Measurements from ENCODE around the gene CACNA1E. TPM values are rescaled to one million over a fixed set of nuclear protein-coding genes. Genes with fewer than 3 reads are reported as not detected.

The CACNA1E gene
- not detected for total RNA-seq

DNA sequence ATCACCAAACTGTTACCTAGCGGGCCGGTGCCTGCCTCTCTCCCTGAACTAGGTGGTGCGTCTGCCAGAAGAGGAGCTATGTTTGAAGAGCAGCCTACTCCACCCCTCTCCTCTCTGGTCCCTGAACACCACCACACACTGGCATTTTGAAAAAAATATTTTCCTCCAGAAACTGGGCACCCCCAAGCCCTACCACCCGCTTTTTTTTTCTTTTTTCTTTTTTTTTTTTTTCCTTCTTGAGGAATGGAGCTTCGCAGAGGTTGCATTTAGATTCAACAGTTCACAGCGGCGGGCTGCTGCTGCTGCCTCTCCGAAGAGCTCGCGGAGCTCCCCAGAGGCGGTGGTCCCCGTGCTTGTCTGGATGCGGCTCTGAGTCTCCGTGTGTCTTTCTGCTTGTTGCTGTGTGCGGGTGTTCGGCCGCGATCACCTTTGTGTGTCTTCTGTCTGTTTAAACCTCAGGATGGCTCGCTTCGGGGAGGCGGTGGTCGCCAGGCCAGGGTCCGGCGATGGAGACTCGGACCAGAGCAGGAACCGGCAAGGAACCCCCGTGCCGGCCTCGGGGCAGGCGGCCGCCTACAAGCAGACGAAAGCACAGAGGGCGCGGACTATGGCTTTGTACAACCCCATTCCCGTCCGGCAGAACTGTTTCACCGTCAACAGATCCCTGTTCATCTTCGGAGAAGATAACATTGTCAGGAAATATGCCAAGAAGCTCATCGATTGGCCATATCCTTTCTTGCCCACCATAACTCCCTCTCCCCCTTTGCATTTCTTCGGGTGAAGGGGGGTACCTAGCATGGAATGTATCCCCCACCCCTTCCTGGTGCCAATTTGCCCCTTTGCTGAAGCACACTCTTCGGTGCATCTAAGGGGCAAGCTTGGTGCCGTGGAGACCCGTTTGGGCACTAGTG, at the start of gene CACNA1E:
TSS of gene CACNA1E (plus strand) at position 233 of the 911 bp plus-strand sequence. CDS start at position 461, 228 bp downstream.
- CTCF ChIA-PET, result interaction anchor here (0.5 to 1.5 kb wide), 5 partner anchors 54 to 1166 kb away, joined by 3 to 5 read pairs (median 3); no protein-coding TSS in a partner anchor
- POLR2A ChIA-PET, result interaction anchor here (0.6 kb wide), 1 partner anchor 22 kb away, joined by 7 read pairs; no protein-coding TSS in a partner anchor

DNA sequence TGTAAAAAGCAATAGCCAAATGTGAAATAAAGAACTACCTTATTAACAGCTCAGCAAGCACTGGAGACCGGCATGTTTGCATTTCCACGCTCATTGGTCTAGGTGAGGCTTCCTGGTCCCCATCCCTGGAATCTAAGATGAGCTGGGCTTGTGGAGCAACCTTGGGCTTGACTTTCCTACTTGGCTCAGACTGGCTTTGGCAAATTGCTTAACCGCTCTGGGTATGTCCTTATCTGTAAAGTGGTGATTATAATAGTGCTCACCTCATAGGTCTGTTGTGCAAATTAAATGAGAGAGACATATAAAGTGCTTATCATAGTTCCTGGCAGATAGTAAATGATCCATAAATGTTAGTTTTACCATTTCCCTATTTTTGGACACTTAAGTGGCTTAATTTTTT, 49.4 kb upstream of the CACNA1E start:
- ChIA-PET CTCF (interaction anchor here (1.2 kb wide), 1 partner anchor 9 kb away, joined by 3 read pairs; no protein-coding TSS in a partner anchor), POLR2A (no interaction called here)

DNA sequence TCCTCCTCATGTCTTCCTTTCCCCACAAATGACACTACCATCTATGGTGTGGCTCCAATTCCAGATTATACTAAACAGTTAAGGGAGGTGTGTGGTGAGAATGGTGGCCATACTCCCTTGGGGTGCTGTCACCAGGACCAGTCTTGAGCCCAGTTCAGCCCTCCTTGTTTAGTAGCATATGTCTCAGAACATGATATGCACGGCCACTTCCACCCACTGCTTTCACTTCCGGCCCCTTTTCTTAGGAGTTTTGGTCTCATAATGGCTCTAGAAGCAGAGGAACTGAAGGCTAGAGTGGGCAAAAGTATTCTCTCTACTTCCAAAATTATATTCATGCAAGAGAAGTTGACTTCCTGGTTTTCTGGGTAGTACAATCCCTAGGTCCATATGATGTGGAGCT, 45.3 kb upstream of the CACNA1E start:
- POLR2A ChIA-PET, result no interaction called here
- CTCF ChIA-PET, result no interaction called here

DNA sequence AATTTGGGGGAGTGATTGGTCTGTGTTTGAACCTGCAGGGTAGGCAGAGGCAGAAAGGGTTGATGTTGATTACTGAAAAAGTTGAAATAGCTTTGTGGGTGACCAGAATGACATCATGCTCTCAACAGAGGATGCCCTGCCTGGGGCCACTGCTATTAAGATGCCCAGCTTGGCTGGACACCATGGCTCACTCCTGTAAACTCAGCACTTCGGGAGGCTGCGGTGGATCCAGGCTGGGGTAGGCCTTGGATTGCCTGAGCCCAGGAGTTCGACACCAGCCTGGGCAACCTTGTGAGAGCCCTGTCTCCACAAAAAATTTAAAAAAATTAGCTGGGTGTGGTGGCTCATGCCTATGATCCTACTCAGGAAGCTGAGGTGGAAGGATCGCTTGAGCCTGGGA, 42.8 kb upstream of the CACNA1E start:
- CTCF ChIA-PET, result no interaction called here
- POLR2A ChIA-PET, result no interaction called here

DNA sequence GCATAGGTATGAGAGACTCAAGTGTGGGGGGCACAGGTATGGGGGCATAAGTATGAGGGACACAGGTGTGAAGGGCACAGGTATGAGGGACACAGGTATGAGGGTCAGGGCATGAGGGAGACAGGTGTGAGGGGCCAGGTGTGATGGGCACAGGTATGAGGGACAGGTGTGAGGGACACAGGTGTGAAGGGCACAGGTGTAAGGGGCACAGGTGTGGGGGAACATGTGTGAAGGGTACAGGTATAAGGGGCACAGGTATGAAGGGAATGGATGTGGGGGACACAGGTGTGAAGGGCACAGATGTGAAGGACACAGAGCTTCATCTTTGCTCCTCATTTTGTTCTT, 41.2 kb upstream of the CACNA1E start:
- POLR2A ChIA-PET, result no interaction called here

DNA sequence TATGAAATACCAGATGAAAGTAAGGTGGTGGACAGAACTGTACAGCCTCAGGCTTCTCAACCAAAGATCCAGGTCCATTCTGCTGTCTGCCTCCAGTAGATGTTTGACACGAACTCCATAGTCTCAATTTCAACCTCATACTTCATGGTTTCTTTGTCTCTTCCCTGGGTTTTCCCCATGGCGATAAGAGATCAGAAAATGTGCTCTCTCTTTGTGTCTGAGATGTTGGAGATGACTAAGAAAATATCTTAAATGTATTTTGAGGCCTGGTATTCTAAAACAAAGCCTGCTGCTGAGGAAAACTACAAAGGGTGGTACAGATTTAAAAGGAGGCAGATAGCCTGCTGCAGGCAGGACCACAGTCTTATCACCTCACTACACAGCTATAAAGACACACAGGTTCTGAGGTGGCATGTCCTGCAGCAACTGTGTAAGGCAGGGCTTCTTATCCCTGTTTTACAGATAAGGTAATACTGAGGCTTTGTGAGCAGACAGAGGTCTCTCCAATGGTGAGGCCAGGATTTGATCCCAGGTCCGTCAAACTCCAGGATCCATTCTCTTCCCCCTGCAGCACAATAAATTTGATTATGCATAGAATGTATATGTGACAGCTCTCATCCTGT, 40.0 kb upstream of the CACNA1E start:
- POLR2A ChIA-PET, result no interaction called here

More for the DNA sequence above, 41.2 kb upstream of the CACNA1E start:
- CTCF ChIA-PET, result no interaction called here

DNA sequence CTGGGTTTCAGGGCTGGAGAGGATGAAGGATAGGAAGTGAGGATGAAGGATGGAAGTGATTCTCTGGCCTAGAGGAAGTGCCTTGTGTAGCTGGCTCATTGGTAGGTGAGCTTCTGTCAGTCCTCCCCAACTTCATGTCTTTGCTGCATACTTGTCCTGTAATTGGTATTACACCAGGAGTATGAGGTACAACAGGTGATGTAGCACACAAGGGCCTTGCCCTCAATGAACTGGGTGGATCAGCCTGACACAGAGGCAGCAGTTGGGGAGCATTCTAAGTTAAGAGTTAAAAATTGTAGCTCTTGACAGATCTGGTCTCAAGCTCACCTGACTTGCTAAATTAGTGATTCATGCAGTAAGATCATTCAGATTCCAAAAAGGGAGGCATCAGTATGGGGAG, 37.9 kb upstream of the CACNA1E start:
- CTCF ChIA-PET, result no interaction called here
- POLR2A ChIA-PET, result no interaction called here

More for the DNA sequence above, 40.0 kb upstream of the CACNA1E start:
- CTCF ChIA-PET, result no interaction called here

DNA sequence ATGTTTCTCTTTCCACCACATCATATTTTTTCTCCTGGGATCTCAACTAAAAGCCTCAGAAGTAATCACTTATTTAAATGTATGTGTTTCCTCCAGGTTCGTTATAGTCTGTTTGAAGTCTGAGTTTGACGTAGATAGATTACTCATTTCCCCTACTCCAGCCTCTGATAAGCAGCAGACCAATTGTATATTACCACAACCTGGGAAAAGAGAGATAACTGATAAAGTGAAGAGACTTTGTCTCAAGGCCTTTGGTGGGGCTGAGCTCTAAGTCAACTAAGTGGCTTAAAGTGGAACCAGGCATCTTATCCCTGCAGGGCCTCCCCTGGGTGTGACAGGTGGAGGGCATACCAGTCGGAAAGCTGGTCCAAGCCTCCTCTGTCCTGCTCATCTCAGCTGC, 34.9 kb upstream of the CACNA1E start:
- CTCF ChIA-PET, result no interaction called here
- POLR2A ChIA-PET, result no interaction called here

DNA sequence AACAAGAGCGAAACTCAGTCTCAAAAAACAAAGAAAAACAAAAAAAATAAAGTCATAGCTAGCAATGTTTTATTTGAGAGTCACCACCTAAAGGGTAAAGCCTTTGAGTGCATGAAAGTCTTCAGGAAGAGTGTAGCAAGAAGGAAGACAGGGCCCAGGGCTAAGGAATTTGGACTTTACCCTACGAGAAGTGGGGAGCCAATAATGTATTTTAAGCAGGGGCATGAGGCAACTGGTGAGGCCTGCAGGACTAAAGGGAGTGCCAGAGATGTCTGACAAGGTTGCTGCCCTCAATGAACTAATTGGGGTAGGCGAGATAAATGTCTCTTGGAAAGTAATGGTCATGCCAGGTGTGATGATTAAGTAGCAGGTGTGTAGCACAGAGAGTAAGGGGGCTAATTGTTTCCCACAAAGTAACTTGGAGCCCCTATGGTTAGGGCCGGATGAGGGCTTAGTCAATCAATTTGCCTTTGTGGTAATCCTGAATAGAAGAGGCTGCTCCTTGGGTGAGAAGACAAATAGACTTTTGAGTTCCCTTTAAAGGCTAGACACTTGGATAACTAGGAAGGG, 31.6 kb upstream of the CACNA1E start:
- CTCF ChIA-PET, result no interaction called here
- POLR2A ChIA-PET, result no interaction called here

DNA sequence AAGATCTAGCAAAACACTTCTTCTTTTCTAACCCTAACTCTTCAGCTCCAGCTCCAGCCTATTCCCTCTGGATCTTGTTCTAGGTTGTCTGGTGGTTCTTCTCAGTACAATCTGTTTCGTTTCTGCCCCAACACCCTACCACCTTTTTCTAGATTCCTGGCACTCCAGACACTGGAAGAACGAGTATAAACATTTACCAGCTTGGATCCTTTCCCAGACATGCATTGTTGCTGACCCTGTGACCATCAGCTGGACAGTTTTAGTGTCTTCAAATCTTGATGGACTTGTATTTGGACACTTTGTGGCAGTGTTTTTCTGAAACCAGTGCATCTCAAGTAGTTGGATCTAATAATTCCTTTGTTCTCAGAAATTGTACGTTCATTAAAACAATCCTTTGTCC, 30.6 kb upstream of the CACNA1E start:
- POLR2A ChIA-PET, result no interaction called here
- CTCF ChIA-PET, result no interaction called here

DNA sequence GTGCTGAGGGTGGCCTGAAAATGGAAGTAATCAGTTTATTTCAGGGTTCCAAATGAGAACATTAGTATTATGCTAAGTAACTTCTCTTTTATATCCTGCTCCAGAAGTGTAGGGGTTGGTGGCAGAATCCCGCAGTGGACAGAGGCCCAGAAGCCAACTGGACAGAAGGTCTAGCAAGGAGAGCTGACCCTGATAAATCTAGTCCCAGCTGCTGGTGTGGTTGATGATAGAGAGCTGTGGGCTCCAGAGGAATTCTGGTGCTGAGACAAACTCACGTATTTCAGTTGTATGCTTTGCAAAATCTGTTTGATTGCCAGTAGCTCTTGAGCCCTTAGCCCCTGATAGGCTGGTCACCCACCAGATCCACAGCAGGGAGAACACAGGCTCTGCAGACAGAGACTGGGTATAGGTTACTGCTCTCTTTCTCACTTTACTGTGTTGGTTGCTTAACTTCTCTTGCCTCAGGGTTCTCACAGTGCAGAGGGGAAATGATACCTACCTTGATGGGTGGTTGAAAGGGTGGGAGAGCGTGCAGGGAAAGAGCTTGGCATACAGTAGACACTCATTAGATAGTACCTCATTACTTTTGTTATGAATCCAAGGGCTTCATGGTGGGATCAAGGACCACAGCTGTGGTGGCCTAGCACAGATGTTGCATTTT, 29.6 kb upstream of the CACNA1E start:
- POLR2A ChIA-PET, result no interaction called here
- CTCF ChIA-PET, result no interaction called here

DNA sequence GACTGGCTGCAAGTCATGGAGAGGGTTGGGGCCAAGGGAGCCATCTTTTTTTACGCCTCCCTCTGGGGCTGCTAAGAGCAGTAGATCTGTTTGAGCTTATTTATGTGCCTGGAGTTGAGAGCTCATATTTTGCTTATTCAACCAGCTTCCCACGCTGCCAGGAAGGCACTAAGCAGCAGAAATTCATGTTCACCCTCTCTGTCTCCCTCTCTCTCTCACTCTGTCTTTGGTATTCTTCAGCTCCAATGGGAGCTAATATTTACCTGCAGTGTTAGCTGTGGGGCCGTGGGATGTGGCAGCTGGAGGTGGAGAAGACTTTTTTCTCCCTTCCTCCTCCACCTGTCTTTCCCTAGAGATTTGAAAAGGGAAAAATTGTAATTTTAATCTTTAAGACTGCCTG, 26.8 kb upstream of the CACNA1E start:
- POLR2A ChIA-PET, result no interaction called here
- CTCF ChIA-PET, result no interaction called here

DNA sequence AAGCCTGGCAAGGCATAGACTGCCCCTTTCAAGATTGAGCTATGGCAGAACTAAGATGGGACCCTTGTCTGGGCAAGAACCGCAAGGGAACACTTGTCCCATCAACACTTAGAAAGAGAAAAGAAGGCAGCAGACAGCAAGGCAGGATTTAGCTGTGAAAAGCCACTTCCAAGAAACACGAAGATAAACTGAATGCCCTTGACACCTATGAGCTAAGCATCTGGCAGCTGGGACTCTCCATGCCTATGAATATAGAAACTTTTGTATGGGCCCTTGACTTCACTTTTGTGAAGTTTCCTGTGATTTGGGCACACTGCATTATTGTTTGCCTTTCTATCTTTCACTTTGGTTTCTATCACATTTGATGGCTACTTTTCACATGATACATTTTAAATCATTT, 24.9 kb upstream of the CACNA1E start:
- CTCF ChIA-PET, result no interaction called here
- POLR2A ChIA-PET, result no interaction called here

DNA sequence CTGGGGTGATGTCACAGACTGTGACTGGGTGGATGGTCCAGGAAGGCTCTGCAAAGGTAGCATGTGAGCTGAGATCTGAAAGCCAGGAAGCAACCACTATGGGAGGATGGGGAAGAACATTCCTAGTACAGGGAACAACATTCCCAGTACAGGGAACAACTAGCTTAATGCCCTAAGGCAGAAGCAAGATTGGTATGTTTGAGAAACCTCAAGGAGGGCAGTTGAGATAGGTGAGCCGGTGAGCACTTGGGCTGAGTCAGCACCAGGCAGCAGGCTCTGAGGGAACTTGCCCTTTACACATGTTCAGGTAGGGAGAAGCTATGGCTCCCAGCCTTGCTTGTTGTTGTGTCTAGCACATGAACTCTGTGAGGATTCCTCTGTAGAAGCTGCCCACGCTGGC, 24.2 kb upstream of the CACNA1E start:
- ChIA-PET CTCF (no interaction called here), POLR2A (no interaction called here)

DNA sequence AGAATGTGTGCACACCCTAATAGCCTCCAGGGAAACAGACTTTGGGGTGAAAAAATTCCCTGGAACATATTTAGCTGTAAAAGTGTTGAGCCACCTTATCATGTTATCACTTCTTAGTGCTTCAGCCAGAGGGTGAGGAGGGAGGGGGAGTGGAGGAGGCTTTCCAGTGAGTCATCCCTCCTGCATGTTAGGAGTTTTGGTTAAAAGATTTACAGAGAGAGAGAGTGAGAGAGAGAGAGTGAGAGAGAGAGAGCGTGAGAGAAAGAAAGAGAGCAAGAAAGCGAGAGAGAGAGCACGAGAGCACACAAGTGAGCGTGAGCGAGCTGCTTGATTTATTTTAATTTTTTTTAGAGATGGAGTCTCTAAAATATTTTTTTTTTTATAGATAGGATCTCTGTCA, 13.5 kb upstream of the CACNA1E start:
- ChIA-PET CTCF (no interaction called here), POLR2A (no interaction called here)

DNA sequence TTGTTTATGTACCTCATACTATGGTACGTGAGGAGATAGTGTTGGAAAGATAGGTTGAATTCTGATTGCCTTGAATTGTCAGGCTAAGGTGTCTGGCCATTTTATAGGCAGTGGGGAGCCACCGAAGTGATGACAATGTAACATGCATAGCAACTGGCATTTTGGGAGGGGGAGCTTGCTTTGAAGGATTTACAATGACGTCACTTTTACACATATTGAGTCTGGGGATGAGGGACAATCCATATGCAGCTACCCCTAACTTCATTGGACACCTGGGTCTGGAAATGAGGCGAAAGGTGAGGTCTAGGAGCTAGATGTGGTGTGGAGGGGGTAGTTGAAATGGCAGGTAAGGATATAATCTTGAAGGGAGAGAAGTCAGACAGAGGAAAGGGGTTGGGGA, 7.7 kb upstream of the CACNA1E start:
- ChIA-PET CTCF (no interaction called here), POLR2A (interaction anchor here (0.6 kb wide), 1 partner anchor 450 kb away, joined by 3 read pairs; no protein-coding TSS in a partner anchor)

DNA sequence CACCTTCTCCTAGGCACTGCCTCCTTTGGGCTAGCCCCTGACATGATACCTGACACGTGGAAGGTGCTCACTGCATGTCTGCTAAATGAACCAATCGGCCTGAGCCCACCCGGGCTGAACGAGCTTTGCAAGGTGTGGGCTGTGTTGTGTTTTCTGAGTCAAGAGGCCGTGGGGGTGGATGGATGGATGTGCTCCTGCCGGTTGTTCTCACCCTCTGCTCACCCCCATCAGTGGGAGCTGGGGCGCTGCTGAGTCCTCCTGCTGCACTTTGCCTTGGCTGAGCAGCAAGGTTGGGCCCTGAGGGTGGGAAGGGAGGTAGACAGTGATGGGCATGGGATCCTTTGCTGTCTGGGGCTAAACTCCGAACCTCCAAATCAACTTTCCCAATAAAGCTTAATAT, 6.7 kb upstream of the CACNA1E start:
- ChIA-PET POLR2A (no interaction called here), CTCF (no interaction called here)

DNA sequence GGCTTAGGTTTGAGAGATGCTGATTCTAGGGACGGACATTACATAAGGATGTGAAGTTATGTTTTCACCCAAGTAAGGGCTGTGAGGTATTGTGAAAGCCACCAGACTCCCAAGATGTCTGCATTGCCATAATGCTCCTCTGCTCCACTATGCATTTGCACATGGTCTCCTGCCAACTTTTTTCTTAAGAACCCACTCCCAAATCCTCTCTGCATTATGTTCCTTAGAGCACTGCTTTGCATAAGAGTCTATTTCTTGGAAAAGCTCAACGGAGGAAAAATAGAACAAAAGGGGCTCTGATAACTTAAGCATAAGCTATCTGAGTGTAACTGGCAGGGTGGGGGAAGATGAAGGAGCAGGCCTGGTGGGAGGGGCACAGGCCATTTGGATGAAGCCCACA, 5.0 kb upstream of the CACNA1E start:
- ChIA-PET POLR2A (no interaction called here), CTCF (interaction anchor here (1.2 to 1.6 kb wide), 2 partner anchors 15 to 603 kb away, joined by 3 to 5 read pairs; no protein-coding TSS in a partner anchor)

DNA sequence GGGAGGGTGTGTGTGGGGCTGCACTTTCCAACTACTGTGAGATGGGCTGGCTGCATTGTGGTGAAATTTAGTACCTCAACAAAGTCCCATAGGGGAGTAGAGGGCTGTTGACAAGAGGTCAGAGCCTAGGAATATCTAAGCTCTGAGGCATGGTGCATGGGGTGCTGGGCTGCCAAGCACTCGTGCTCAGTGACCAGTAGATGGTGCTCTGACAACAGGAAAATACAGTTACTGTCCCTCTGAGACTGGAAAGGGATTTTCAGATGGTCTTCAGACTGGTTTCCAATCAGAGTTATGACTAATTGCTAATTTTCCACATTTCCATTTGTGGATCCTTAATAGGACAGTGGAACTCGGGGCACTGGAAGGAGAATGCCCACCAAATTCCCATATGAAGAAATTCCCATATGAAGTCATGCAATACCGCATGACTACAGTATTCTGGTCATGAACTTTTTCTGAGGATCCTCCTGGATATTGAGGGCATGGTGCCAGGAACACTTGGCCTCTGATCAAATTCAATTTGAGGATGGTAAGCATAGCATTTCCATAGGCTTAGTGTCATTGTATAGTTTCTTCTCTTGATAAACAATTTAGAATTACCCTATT, 4.1 kb upstream of the CACNA1E start:
- ChIA-PET POLR2A (no interaction called here), CTCF (interaction anchor here (0.7 to 1.6 kb wide), 3 partner anchors 14 to 602 kb away, joined by 3 to 5 read pairs (median 4); no protein-coding TSS in a partner anchor)

DNA sequence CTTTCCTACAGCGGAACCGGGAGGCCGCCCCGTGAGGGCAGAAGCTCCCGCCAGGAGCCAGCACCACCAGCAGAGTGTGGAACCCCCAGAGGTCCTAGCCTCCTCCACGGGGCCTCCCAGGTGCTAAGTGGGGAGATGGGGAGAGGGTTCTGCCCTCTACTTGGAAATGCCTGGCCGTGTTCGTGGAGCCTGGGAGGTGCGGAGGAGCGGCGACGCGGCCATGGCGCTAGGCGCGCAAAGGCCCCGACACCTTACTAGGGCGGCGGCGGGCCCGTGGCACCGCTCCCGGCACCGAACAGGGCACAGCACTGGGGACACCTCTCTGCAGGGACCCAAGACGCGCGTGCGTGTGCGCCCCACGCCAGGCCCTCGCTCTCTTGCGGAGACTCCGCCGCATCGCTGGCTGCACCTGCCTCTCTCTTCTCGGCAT, 1.3 kb upstream of the CACNA1E start:
- ChIA-PET POLR2A (no interaction called here), CTCF (no interaction called here)
